OCI-LY1 (cell line): ENCODE results near the gene OR52E5.

ENCODE experiments used
- CTCF ChIP-seq: fragments of 200-600 bp; sonication (generic), shearing (Covaris generic); IDR thresholded peaks from 2 replicates; pipeline ENCODE4 v1.5.1; 2017; ENCODE audit warnings: mild to moderate bottlenecking, antibody characterized with exemption, low read length, moderate library complexity, mixed read lengths
- EZH2 ChIP-seq: fragments of 200-600 bp; sonication (generic), shearing (Covaris generic); IDR thresholded peaks from 2 replicates; pipeline ENCODE4 v1.8.0; 2017; ENCODE audit warnings: borderline replicate concordance, mixed run types, mild to moderate bottlenecking, antibody characterized with exemption, low read length, moderate library complexity, mixed read lengths

GRCh38 chr11:5887172-5887571, 5.8 kb upstream of the OR52E5 start:
- TF ChIP-seq CTCF (no peak), EZH2 (no peak)
